AG04450 (cell line): ENCODE data around the gene APP. TPM values are rescaled to one million over a fixed set of nuclear protein-coding genes. Genes with fewer than 3 reads are reported as not detected.

Source experiments
- CTCF ChIA-PET: fragments of 300-600, 350-600 bp; formaldehyde crosslinking; extraction: SDS; loops from one replicate; lab custom pipeline; 2022; ENCODE audit warnings: antibody characterized with exemption, inconsistent platforms; lab: Charles Lee
- POLR2A ChIA-PET: fragments of 350-600 bp; formaldehyde crosslinking; extraction: SDS; loops from one replicate; lab custom pipeline; 2021; ENCODE audit warnings: antibody characterized with exemption, inconsistent platforms; lab: Yijun Ruan, JAX
- DNase-seq: peaks from one replicate; pipeline ENCODE4 v3.0.0-alpha.2; 2011; ENCODE audit warnings: low read depth, low spot score
- H3K27ac ChIP-seq: one replicate; pipeline ENCODE4 v1.5.1; 2012; ENCODE audit warnings: low read depth, low read length, control low read depth
- H3K27me3 ChIP-seq: one replicate; pipeline ENCODE4 v1.6.0; 2012; ENCODE audit warnings: low read length; ENCODE audit not compliant: control insufficient read depth, insufficient read depth
- H3K4me3 ChIP-seq: 2 replicates; pipeline ENCODE4 v1.5.1; 2011; ENCODE audit warnings: mild to moderate bottlenecking, low read depth, low read length, control low read depth
- H3K9me3 ChIP-seq: 2 replicates; pipeline ENCODE4 v1.5.1; 2012; ENCODE audit warnings: low read length; ENCODE audit not compliant: control insufficient read depth, insufficient read depth
- polyA plus RNA-seq: library from polyadenylated mRNA; depleted of rRNA; stranded (reverse); fragments of >200 nt; gene quantifications from 2 replicates; pipeline ENCODE4 v1.2.3, GENCODE V29; 2011
- TF ChIP-seq, protein P1 (sequence below): IDR thresholded peaks from 2 replicates; pipeline ENCODE4 v1.5.1; 2011; ENCODE audit warnings: low read depth, low read length, control low read depth, inconsistent platforms

APP gene
- polyA plus RNA-seq, 1 experiment = 870 TPM

DNA sequence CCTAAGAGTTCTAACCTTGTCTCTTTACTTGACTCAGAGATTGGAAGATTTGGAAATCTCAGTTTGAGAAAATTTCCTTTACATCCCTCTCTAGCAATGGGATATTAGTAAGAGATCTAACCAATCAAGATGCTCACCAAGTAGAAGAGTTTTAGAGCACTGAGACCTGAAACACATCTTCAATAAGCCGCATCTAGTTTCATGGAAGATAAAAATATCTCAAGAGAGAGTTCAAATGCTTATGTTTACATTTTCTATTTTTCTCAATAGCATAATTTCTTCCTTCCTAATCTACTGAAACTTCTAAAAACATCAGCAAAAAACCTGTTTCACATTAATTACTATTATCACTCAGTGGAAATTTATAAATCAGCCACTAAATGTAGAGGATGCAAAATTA lies 165.1 kb downstream of the APP start:
- H3K4me3 ChIP-seq = no peak overlapping the region
- DNase-seq = no peak
- H3K9me3 ChIP-seq = no peaks in the 10 kb centered on the region
- TF ChIP-seq, protein P1, sequence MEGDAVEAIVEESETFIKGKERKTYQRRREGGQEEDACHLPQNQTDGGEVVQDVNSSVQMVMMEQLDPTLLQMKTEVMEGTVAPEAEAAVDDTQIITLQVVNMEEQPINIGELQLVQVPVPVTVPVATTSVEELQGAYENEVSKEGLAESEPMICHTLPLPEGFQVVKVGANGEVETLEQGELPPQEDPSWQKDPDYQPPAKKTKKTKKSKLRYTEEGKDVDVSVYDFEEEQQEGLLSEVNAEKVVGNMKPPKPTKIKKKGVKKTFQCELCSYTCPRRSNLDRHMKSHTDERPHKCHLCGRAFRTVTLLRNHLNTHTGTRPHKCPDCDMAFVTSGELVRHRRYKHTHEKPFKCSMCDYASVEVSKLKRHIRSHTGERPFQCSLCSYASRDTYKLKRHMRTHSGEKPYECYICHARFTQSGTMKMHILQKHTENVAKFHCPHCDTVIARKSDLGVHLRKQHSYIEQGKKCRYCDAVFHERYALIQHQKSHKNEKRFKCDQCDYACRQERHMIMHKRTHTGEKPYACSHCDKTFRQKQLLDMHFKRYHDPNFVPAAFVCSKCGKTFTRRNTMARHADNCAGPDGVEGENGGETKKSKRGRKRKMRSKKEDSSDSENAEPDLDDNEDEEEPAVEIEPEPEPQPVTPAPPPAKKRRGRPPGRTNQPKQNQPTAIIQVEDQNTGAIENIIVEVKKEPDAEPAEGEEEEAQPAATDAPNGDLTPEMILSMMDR = no peak
- H3K27ac ChIP-seq = no peak overlapping the region
- no peaks in the 10 kb centered on the region for H3K27me3 ChIP-seq
- ChIA-PET POLR2A (no interaction called here), CTCF (no interaction called here)

GRCh38 chr21:26003404-26003803 lies 167.2 kb downstream of the APP start:
- TF ChIP-seq, protein P1 = no peak
- no peak for DNase-seq
- CTCF ChIA-PET = no interaction called here
- no peaks in the 10 kb centered on the region for H3K27me3 ChIP-seq
- H3K27ac ChIP-seq = no peak overlapping the region
- no peaks in the 10 kb centered on the region for H3K9me3 ChIP-seq
- POLR2A ChIA-PET = no interaction called here
- no peak overlapping the region for H3K4me3 ChIP-seq

- Histone ChIP-seq H3K27ac (no peak overlapping the region), H3K9me3 (no peaks in the 10 kb centered on the region), H3K27me3 (no peaks in the 10 kb centered on the region), H3K4me3 (no peak overlapping the region)
- TF ChIP-seq, protein P1 = no peak
- ChIA-PET CTCF (no interaction called here), POLR2A (no interaction called here)
- no peak for DNase-seq
Observed at GRCh38 chr21:26001356-26001755, 169.2 kb downstream of the APP start.

DNA sequence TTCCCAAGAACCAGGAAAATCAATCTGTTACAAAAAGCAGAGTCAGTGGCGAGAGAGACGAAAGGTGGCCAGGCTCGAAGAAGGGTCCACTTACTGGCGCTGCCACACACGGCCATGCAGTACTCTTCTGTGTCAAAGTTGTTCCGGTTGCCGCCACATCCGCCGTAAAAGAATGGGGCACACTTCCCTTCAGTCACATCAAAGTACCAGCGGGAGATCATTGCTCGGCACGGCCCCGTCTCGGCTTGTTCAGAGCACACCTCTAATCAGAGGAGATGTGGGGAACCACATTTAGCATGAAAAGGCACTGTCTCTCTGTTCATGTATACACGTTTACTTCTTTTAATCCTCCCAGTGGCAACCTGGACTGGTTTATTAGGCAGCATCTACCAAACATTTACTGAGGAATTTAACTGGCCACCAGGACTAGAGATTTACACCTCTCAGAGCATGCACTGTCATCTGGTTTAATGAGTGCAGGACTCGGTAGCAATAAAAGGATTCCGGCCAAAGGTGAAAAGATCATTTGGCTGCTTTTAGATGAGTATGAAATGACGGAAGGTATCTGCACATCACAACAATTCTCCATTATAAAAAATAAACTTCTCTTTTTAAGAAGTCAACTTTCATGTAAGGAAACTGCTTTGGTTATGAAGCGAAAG lies 170.5 kb downstream of the APP start:
- ChIA-PET CTCF (interaction anchor here (1.5 kb wide), 1 partner anchor 118 kb away, joined by 3 read pairs; no protein-coding TSS in a partner anchor), POLR2A (no interaction called here)
- no peak overlapping the region for H3K27ac ChIP-seq
- no peaks in the 10 kb centered on the region for H3K27me3 ChIP-seq
- H3K4me3 ChIP-seq = no peak overlapping the region
- TF ChIP-seq, protein P1 = no peak
- H3K9me3 ChIP-seq = no peaks in the 10 kb centered on the region
- no peak for DNase-seq

GRCh38 chr21:25997788-25998611 lies 172.6 kb downstream of the APP start:
- H3K4me3 ChIP-seq = no peak overlapping the region
- H3K9me3 ChIP-seq = no peaks in the 10 kb centered on the region
- no peak for DNase-seq
- POLR2A ChIA-PET = no interaction called here
- no peaks in the 10 kb centered on the region for H3K27me3 ChIP-seq
- CTCF ChIA-PET = interaction anchor here (0.6 to 1.5 kb wide), 2 partner anchors 28 to 116 kb away, joined by 3 read pairs; no protein-coding TSS in a partner anchor
- no peak overlapping the region for H3K27ac ChIP-seq
- TF ChIP-seq, protein P1 = no peak
